HepG2 (cell line): ENCODE data around the gene FAM174C. TPM values are rescaled to one million over a fixed set of nuclear protein-coding genes. Genes with fewer than 3 reads are reported as not detected.

Experiments used
- ATF7-NPFF ChIP-seq: sonication (generic); formaldehyde crosslinking; IDR thresholded peaks from 2 replicates; pipeline ENCODE4 v1.8.1; 2023; ENCODE audit warnings: mild to moderate bottlenecking, low read depth, missing genetic modification reagents, moderate library complexity
- FOSL1 ChIP-seq: sonication (generic); formaldehyde crosslinking; IDR thresholded peaks from 2 replicates; pipeline ENCODE4 v1.9.0; 2021; ENCODE audit warnings: missing genetic modification reagents, borderline replicate concordance
- HINFP ChIP-seq: sonication (generic); formaldehyde crosslinking; IDR thresholded peaks from 2 replicates; pipeline ENCODE4 v1.4.0; 2020; ENCODE audit warnings: low read depth, mild to moderate bottlenecking, missing genetic modification reagents
- HNF1B ChIP-seq: sonication (generic); formaldehyde crosslinking; IDR thresholded peaks from 2 replicates; pipeline ENCODE4 v1.5.1; 2020; ENCODE audit warnings: mild to moderate bottlenecking, moderate library complexity, missing genetic modification reagents
- NFYC ChIP-seq: IDR thresholded peaks from 2 replicates; pipeline ENCODE4 v1.6.1; 2016; ENCODE audit warnings: missing genetic modification reagents, missing compliant biosample characterization
- NKX3-1 ChIP-seq: sonication (generic); formaldehyde crosslinking; IDR thresholded peaks from 2 replicates; pipeline ENCODE4 v1.5.0; 2020; ENCODE audit warnings: missing genetic modification reagents
- NRL ChIP-seq: sonication (generic); formaldehyde crosslinking; IDR thresholded peaks from 2 replicates; pipeline ENCODE4 v1.5.0; 2020; ENCODE audit warnings: missing genetic modification reagents, mild to moderate bottlenecking, moderate library complexity, borderline replicate concordance
- PATZ1 ChIP-seq: sonication (generic); formaldehyde crosslinking; IDR thresholded peaks from 2 replicates; pipeline ENCODE4 v1.4.0; 2020; ENCODE audit warnings: missing genetic modification reagents
- PRMT3 ChIP-seq: sonication (generic); formaldehyde crosslinking; IDR thresholded peaks from 2 replicates; pipeline ENCODE4 v1.8.1; 2022; ENCODE audit warnings: low read depth, mild to moderate bottlenecking, moderate library complexity, missing genetic modification reagents, borderline replicate concordance
- TRIM22 ChIP-seq: fragments of 450-650 bp; IDR thresholded peaks from 2 replicates; pipeline ENCODE4 v1.6.1; 2017
- U2AF1 ChIP-seq: fragments of 200-400 bp; formaldehyde crosslinking; optimal IDR thresholded peaks from 2 replicates; pipeline ENCODE3; 2017; ENCODE audit warnings: mild to moderate bottlenecking, low read depth, low read length
- ZNF143 ChIP-seq: sonication (generic); formaldehyde crosslinking; IDR thresholded peaks from 2 replicates; pipeline ENCODE4 v1.4.0; 2020; ENCODE audit warnings: missing genetic modification reagents
- ZNF230 ChIP-seq: sonication (generic); formaldehyde crosslinking; IDR thresholded peaks from 2 replicates; pipeline ENCODE4 v1.4.0; 2020; ENCODE audit warnings: mild to moderate bottlenecking, missing genetic modification reagents
- ZNF235 ChIP-seq: sonication (generic); formaldehyde crosslinking; IDR thresholded peaks from 2 replicates; pipeline ENCODE4 v1.8.1; 2023; ENCODE audit warnings: mild to moderate bottlenecking, missing genetic modification reagents, borderline replicate concordance
- ZNF354B ChIP-seq: sonication (generic); formaldehyde crosslinking; IDR thresholded peaks from 2 replicates; pipeline ENCODE4 v1.8.0; 2022; ENCODE audit warnings: mild to moderate bottlenecking, missing genetic modification reagents
- ZNF609 ChIP-seq: sonication (generic); formaldehyde crosslinking; IDR thresholded peaks from 2 replicates; pipeline ENCODE4 v1.4.0; 2020; ENCODE audit warnings: mild to moderate bottlenecking, missing genetic modification reagents, borderline replicate concordance
- ZNF883 ChIP-seq: sonication (generic); formaldehyde crosslinking; IDR thresholded peaks from 2 replicates; pipeline ENCODE4 v1.5.1; 2020; ENCODE audit warnings: mild to moderate bottlenecking, missing genetic modification reagents; ENCODE audit errors: not compliant biosample characterization
- polyA plus RNA-seq, 8 experiments: library from polyadenylated mRNA; depleted of rRNA in 3 of 8; stranded (reverse) in 7 of 8; unstranded in 1 of 8; fragments of >200 nt; fragmentation: Illumina TruSeq in 4 of 8; extraction: Trizol in 4 of 8; gene quantifications; 2 replicates each; pipeline versions ENCODE4 v1.2.1 to v1.2.3, GENCODE V29; 2011 to 2016; ENCODE audit warnings: low read depth in 4 of 8, missing spikeins in 1 of 8, mixed read lengths in 1 of 8; ENCODE audit not compliant: insufficient read depth in 1 of 8
- total RNA-seq, 5 experiments: library from RNA; depleted of rRNA; stranded (reverse); fragments of >200 nt; fragmentation: Illumina TruSeq; extraction: Trizol; gene quantifications; 2 replicates each; pipeline ENCODE4 v1.2.3, GENCODE V29; 2016; ENCODE audit warnings: low read depth in 1 of 5

The FAM174C gene
- total and polyA plus RNA-seq, 2 of the 13 experiments (the other 11 are each of a cell fraction or from before 2014, with no cell fraction given): 19.5 to 31.3 TPM

GRCh38 chr19:1284293-1284978, 9.1 kb downstream of the FAM174C start (continued):
- TF ChIP-seq ZNF609 (CRISPR knock-in tag): peak; percentile 38; the same call in 1 of the 2 replicates
- no peak for TF ChIP-seq ZNF354B (CRISPR knock-in tag)
- no peak for TF ChIP-seq ZNF230 (CRISPR knock-in tag)
- TF ChIP-seq HINFP (CRISPR knock-in tag): no peak; the same call in 1 of the 2 replicates
- no peak; the same call in 1 of the 2 replicates for TF ChIP-seq NRL (CRISPR knock-in tag)
- TF ChIP-seq FOSL1 (CRISPR knock-in tag): no peak
- peak; percentile 63 for TF ChIP-seq ATF7-NPFF (CRISPR knock-in tag)
- no peak for TF ChIP-seq NKX3-1
- no peak for TF ChIP-seq NFYC
- no peak for TF ChIP-seq PRMT3 (CRISPR knock-in tag)
- no peak for TF ChIP-seq PATZ1 (CRISPR knock-in tag)
- TF ChIP-seq ZNF143 (CRISPR knock-in tag): peak; percentile 81
- no peak; the same call in none of the 2 replicates for TF ChIP-seq HNF1B (CRISPR knock-in tag)
- TF ChIP-seq ZNF883 (CRISPR knock-in tag): no peak
- TF ChIP-seq ZNF235 (CRISPR knock-in tag): 0 out of 2 replicates have a peak, but pooled peaks have one; percentile 5
- TF ChIP-seq U2AF1: no peak
- no peak for TF ChIP-seq TRIM22
